NCI-H460 (cell line): ENCODE measurements around the gene MLF2. TPM values are rescaled to one million over a fixed set of nuclear protein-coding genes. Genes with fewer than 3 reads are reported as not detected.
"Not testable (repeated sequence)": the region's sequence is repeated elsewhere in the genome, so short reads cannot be mapped to it uniquely, and the experiment has no call there.

Experiments used
- DNase-seq: peaks from one replicate; pipeline ENCODE4 v3.0.0-alpha.2; 2016; ENCODE audit warnings: low read depth; ENCODE audit errors: extremely low read depth
- total RNA-seq: library from RNA; depleted of rRNA; stranded (reverse); fragments of >200 nt; shearing (Covaris generic); gene quantifications from 2 replicates; pipeline ENCODE4 v1.2.3, GENCODE V29; 2014

The MLF2 gene
- total RNA-seq, 1 experiment from 2014 or later, result 96.3 TPM

GRCh38 chr12:6742080-6742479, 10.9 kb downstream of the MLF2 start:
- not testable (repeated sequence) for DNase-seq

DNA sequence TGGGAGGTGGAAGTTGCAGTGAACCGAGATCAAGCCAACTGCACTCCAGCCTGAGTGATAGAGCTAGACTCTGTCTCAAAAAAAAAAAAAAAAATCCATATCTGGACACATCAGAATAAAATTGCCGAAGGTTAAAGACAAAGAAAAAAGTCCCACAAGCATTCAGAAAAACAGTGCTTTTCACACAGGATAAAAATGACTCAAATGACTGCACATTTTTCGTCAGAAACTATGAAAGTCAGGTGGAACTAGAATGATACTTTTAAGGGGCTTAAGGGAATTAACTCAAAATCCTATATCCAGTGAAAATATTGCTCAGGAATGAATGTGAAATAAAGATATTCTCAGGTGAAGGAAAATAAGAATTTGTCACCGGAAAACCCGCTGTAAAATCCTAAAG, 16.2 kb downstream of the MLF2 start:
- no peak for DNase-seq

DNA sequence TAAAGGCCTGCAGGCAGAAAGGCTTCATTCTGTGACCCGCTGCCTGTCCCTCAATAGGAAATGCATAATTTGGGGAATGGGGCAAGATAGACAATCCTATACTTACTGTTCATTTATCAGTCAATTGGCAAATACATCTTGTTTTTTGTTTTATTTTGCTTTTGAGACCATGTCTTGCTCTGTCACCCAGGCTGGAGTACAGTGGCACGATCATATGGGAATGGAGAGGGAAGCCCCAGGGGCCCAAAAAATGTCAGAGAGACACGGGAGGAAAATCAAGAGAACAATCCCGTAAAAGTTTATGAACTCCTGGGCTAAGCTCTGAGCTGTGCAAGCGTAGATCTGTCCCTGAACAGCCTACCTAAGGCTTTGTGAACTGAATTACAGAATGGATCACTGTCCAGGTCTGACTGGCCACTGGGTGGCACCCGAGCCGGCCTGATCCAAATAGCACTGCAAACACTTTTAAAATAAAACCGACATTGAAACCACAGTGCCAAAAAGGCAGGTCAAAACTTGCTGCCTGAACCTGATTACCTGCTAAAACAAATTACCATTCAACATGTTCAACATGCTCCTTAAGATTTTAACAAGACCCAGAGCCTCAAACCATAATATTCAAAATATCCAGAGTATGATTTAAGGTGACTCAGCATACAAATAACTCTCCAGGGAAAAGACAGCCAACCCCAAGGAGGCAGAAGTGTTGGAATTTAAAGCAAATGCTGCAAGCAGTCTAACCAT, 17.3 kb downstream of the MLF2 start:
- DNase-seq, result peak; percentile 44

- no peak for DNase-seq
Measured at GRCh38 chr12:6734506-6735387, 18.2 kb downstream of the MLF2 start.

DNA sequence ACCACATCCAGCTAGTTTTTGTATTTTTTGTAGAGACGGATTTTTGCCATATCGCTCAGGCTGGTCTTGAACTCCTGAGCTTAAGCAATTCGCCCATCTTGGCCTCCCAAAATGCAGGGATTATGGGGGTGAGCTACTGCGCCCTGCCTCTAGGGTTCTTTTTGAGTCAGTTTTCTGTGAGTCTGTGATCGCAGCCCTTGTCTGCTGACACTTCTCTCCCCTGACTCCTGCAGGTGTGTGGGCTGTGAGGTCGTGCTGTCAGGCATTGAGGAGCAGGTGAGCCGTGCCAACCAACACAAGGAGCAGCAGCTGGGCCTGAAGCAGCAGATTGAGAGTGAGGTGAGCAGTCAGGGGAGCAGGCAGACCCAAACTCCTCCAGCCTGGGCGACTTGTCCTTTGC, 22.8 kb downstream of the MLF2 start:
- DNase-seq, result no peak

DNA sequence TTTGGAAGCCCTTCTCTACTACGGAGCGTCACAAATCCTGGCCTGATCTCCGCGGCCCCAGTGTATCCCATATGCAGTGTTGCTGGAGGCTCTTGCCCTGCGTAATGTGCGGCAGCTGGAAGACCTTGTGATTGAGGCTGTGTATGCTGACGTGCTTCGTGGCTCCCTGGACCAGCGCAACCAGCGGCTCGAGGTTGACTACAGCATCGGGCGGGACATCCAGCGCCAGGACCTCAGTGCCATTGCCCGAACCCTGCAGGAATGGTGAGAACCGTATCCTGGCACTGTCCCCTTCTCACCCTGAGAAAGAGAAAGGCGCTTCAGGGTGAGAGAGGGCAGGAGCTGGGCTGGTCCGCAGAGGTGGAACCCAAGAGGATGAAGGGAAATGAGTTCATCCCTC, 23.8 kb downstream of the MLF2 start:
- no peak for DNase-seq

GRCh38 chr12:6725350-6725749, 27.6 kb downstream of the MLF2 start:
- no peak for DNase-seq

DNA sequence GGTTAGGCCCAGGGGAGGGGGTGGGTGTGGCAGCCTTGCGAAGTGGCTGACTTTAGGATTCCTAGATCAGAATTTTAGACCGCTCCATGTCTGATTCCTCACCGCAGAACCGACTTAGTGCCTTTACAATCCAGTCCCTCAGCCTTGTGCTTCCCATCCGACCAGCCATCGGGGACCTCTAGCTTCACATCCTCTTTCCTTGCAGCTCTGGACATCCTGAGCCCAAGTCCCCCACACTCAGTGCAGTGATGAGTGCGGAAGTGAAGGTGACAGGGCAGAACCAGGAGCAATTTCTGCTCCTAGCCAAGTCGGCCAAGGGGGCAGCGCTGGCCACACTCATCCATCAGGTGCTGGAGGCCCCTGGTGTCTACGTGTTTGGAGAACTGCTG, 28.5 kb downstream of the MLF2 start:
- no peak for DNase-seq

DNA sequence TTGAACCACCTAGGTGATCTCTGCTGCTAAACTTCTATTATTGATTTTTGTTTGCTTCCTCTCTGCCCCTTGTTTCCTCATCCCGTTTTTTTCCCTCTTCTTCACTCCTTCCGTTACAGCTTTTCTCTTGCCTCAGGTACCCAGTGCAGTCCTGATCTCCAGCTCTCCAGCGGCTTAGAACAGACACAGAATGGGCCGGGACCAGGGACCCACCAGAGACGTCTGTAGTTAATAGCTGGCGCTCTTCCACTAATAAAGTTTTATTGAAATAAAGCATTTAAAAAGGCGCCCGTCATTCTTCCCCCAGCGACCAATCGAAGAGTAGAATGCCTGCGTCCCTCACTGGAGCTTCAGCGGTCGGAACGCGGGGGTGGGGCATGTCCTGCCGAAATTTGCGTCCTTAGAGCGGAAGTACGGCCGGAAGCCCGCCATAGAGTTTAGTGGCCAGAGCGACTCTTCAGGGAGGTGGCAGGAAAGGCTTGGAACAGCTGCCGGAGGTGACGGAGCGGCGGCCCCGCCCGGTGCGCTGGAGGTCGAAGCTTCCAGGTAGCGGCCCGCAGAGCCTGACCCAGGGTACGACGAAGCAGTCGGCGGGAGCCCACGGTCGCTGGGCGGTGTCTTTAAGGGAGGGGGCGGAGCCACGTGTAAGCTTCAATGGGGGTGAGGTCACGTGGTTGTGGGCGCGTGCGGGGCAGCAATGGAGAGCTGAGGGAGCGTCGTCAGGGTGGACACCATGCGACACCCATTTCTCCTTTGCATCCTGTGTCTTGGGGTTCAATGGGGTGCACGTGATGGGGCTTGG, 29.1 kb downstream of the MLF2 start, which contains the start of gene COPS7A:
TSS of gene COPS7A (plus strand) at position 440 of the 802 bp plus-strand sequence. CDS start 611 bp downstream, outside the sequence.
- DNase-seq, result peak; percentile 92

DNA sequence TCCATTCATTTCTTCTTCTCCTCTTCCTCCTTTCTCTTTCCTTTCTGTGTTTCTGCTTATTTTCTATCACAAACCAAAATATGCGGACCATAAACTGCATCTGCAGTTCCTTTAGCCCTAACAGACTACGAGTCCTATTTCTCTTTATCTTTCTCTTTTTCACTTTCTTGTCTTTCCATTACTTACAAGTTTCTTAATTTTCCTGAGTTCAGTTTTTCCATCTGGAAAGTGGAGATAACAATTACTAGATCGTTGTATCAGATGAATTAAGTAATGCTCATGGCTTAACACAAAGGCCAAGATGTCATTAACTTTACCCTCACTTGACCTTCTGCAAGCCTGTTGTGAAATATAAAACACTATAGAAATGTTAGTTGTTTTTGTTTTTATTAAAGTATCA, 30.1 kb downstream of the MLF2 start:
- no peak for DNase-seq

- no peak for DNase-seq
Measured at GRCh38 chr12:6716874-6717437, 36.0 kb downstream of the MLF2 start.

- DNase-seq, result not testable (repeated sequence)
Measured at GRCh38 chr12:6716031-6716873, 36.7 kb downstream of the MLF2 start.

- DNase-seq, result no peak
Measured at GRCh38 chr12:6708960-6709394, 44.0 kb downstream of the MLF2 start.

GRCh38 chr12:6708351-6708750, 44.6 kb downstream of the MLF2 start:
- DNase-seq, result not testable (repeated sequence)

GRCh38 chr12:6703631-6704030, 49.3 kb downstream of the MLF2 start:
- no peak for DNase-seq

GRCh38 chr12:6701078-6701768, 51.7 kb downstream of the MLF2 start:
- no peak for DNase-seq

- no peak for DNase-seq
Measured at GRCh38 chr12:6700646-6701051, 52.3 kb downstream of the MLF2 start, which contains the start of gene PIANP. PIANP (minus strand) TSS chr12:6700815; CDS start chr12:6698061, 2,754 bp downstream.

DNA sequence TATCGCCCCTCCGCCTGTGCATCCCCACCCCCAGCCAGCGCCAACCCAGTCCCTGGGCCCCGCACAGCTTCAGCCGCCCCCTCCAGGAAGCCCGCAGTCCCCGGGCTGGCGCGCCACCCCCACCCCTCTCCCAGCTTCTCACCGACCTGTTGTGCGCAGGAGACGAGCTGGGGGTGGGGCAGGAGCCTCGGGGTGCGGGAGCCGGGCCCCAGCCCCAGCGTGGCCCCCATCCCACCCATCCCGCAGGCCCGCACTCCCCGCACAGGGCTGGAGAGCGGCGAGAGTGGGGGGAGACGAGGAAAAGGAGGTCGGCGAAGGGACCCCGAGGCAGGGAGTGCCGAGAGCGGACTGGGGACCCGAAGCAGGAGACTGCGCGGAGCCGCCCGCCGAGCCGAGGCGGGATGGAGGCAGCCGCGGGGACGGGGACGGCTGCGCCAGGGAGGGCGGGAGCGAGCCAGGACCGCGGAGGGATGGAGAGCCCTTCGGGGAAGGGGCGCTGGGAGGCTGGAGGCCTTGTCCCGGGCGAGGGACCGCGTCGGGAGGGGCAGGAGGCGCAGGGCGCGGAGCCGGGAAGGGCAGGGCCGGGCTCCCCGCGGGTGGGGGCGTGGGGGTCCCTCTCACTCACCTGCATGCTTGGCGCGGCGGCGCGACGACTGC, 52.8 kb downstream of the MLF2 start:
- DNase-seq, result no peak
